H1 (cell line): Measurements from ENCODE around the gene IL1RAPL1. TPM values are rescaled to one million over a fixed set of nuclear protein-coding genes. Genes with fewer than 3 reads are reported as not detected.

ENCODE experiments used
- CTCF ChIA-PET: fragments of 300-600 bp; sonication (Branson Sonifier 250); formaldehyde crosslinking; loops from one replicate; lab custom pipeline; 2021; ENCODE audit not compliant: partially characterized antibody; lab: Charles Lee
- POLR2A ChIA-PET: fragments of 300-600 bp; sonication (Branson Sonifier 250); formaldehyde crosslinking; loops from one replicate; lab custom pipeline; 2021; ENCODE audit warnings: inconsistent platforms; ENCODE audit not compliant: partially characterized antibody; lab: Charles Lee
- DNase-seq, 2 experiments: peaks; one replicate each; pipeline versions ENCODE4 v3.0.0 to v3.0.0-alpha.2; 2010 to 2022; ENCODE audit warnings: low spot score in 2 of 2, low read depth in 1 of 2, mixed read lengths in 1 of 2
- FAIRE-seq: peaks from 2 replicates; lab custom pipeline; 2011; peaks lifted over from hg19 to GRCh38; lab: Jason Lieb, UNC
- H2AFZ ChIP-seq: 2 replicates; pipeline ENCODE4 v1.8.1; 2012; ENCODE audit warnings: low read length, inconsistent platforms
- H2AK5ac ChIP-seq: 2 replicates; pipeline ENCODE4 v1.6.1; 2013; ENCODE audit warnings: low read depth, low read length
- H2BK120ac ChIP-seq: replicated peaks from 2 replicates; pipeline ENCODE3; 2013; ENCODE audit warnings: low read depth, low read length, inconsistent platforms
- H2BK12ac ChIP-seq: 2 replicates; pipeline ENCODE4 v1.6.1; 2013; ENCODE audit warnings: low read depth, low read length
- H2BK15ac ChIP-seq: 2 replicates; pipeline ENCODE4 v1.6.1; 2013; ENCODE audit warnings: low read length
- H2BK20ac ChIP-seq: 2 replicates; pipeline ENCODE4 v1.6.1; 2013; ENCODE audit warnings: low read length
- H2BK5ac ChIP-seq: 2 replicates; pipeline ENCODE4 v1.6.1; 2013; ENCODE audit warnings: low read depth, low read length
- H3K14ac ChIP-seq: 2 replicates; pipeline ENCODE4 v1.6.1; 2013; ENCODE audit warnings: inconsistent platforms; ENCODE audit not compliant: insufficient read length
- H3K18ac ChIP-seq: 2 replicates; pipeline ENCODE4 v1.6.1; 2013; ENCODE audit warnings: low read length; ENCODE audit errors: extremely low read depth
- H3K23ac ChIP-seq: 2 replicates; pipeline ENCODE4 v1.6.1; 2013; ENCODE audit warnings: inconsistent platforms; ENCODE audit not compliant: insufficient read length
- H3K23me2 ChIP-seq: 2 replicates; pipeline ENCODE4 v1.6.1; 2013; ENCODE audit warnings: low read depth, low read length
- H3K27ac ChIP-seq: 2 replicates; pipeline ENCODE4 v1.6.1; 2011; ENCODE audit warnings: low read depth, low read length, inconsistent platforms
- H3K27me3 ChIP-seq, 4 experiments: replicated peaks in 1 of 4; 1 replicate in 1 of 4; 2 replicates in 3 of 4; pipeline versions ENCODE4 v1.6.1 to v1.8.1; 2011 to 2013; ENCODE audit warnings: low read length in 3 of 4, mild to moderate bottlenecking in 3 of 4, inconsistent platforms in 2 of 4, mixed read lengths in 2 of 4, moderate library complexity in 1 of 4; ENCODE audit not compliant: control insufficient read depth in 3 of 4, insufficient read depth in 3 of 4; ENCODE audit errors: extremely low read depth in 1 of 4
- H3K36me3 ChIP-seq, 4 experiments: 2 replicates each; pipeline versions ENCODE4 v1.6.1 to v1.8.1; 2011 to 2013; ENCODE audit warnings: mild to moderate bottlenecking in 4 of 4, low read length in 3 of 4, moderate library complexity in 2 of 4, control low read depth in 1 of 4, inconsistent platforms in 1 of 4; ENCODE audit not compliant: insufficient read depth in 4 of 4, control insufficient read depth in 2 of 4
- H3K4ac ChIP-seq: replicated peaks from 2 replicates; pipeline ENCODE3; 2013; ENCODE audit warnings: low read length, low read depth, mixed read lengths, inconsistent platforms; ENCODE audit not compliant: insufficient read length
- H3K4me1 ChIP-seq, 4 experiments: replicated peaks in 1 of 4; 1 replicate in 1 of 4; 2 replicates in 3 of 4; pipeline versions ENCODE4 v1.6.1 to v1.8.1; 2011 to 2013; ENCODE audit warnings: low read length in 3 of 4, inconsistent platforms in 2 of 4, mixed read lengths in 1 of 4; ENCODE audit not compliant: insufficient read depth in 4 of 4, control insufficient read depth in 3 of 4
- H3K4me2 ChIP-seq, 2 experiments: 2 replicates each; pipeline versions ENCODE4 v1.6.1 to v1.8.1; 2011 to 2013; ENCODE audit warnings: low read depth in 2 of 2, low read length in 2 of 2, control low read depth in 1 of 2, inconsistent platforms in 1 of 2, mild to moderate bottlenecking in 1 of 2; ENCODE audit not compliant: insufficient read depth in 1 of 2
- H3K4me3 ChIP-seq, 4 experiments: fragments of 200-600, 300-600 bp in 1 of 4; sonication (generic), shearing (Covaris generic), sonication (Bioruptor Twin) in 1 of 4; 2 replicates each; pipeline versions ENCODE4 v1.5.1 to v1.8.1; 2011 to 2016; ENCODE audit warnings: low read length in 4 of 4, low read depth in 3 of 4, control low read depth in 2 of 4, inconsistent platforms in 2 of 4, mild to moderate bottlenecking in 2 of 4, mixed read lengths in 1 of 4, moderate library complexity in 1 of 4; ENCODE audit not compliant: insufficient read depth in 2 of 4; ENCODE audit errors: extremely low read depth in 1 of 4
- H3K56ac ChIP-seq: replicated peaks from 2 replicates; pipeline ENCODE3; 2013; ENCODE audit warnings: low read depth, mild to moderate bottlenecking, mixed read lengths, low read length, inconsistent platforms; ENCODE audit not compliant: insufficient read length
- H3K79me1 ChIP-seq: 2 replicates; pipeline ENCODE4 v1.6.1; 2013; ENCODE audit warnings: low read depth, low read length, control low read depth
- H3K79me2 ChIP-seq, 2 experiments: 2 replicates each; pipeline versions ENCODE4 v1.6.1 to v1.8.1; 2012 to 2013; ENCODE audit warnings: low read length in 2 of 2, mild to moderate bottlenecking in 2 of 2, inconsistent platforms in 1 of 2; ENCODE audit not compliant: insufficient read depth in 2 of 2, control insufficient read depth in 1 of 2
- H3K9ac ChIP-seq, 4 experiments: replicated peaks in 1 of 4; 1 replicate in 1 of 4; 2 replicates in 3 of 4; pipeline versions ENCODE4 v1.6.1 to v1.8.1; 2011 to 2013; ENCODE audit warnings: low read depth in 3 of 4, low read length in 3 of 4, control low read depth in 2 of 4, mild to moderate bottlenecking in 2 of 4, moderate library complexity in 2 of 4, inconsistent platforms in 1 of 4; ENCODE audit errors: extremely low read depth in 1 of 4
- H3K9me3 ChIP-seq, 2 experiments: 2 replicates each; pipeline versions ENCODE4 v1.6.1 to v1.8.1; 2012 to 2013; ENCODE audit warnings: mild to moderate bottlenecking in 2 of 2, moderate library complexity in 2 of 2, control low read depth in 1 of 2, inconsistent platforms in 1 of 2, low read depth in 1 of 2, low read length in 1 of 2, mixed read lengths in 1 of 2; ENCODE audit not compliant: insufficient read depth in 2 of 2
- H4K20me1 ChIP-seq, 2 experiments: replicated peaks in 1 of 2; 2 replicates each; pipeline versions ENCODE3 to v1.8.1; 2011 to 2013; ENCODE audit warnings: inconsistent platforms in 2 of 2, low read length in 2 of 2, mild to moderate bottlenecking in 1 of 2; ENCODE audit not compliant: insufficient read depth in 2 of 2, control insufficient read depth in 1 of 2
- H4K5ac ChIP-seq: 2 replicates; pipeline ENCODE4 v1.6.1; 2013; ENCODE audit warnings: low read length, low read depth, mixed read lengths, inconsistent platforms; ENCODE audit not compliant: insufficient read length
- H4K8ac ChIP-seq: 2 replicates; pipeline ENCODE4 v1.8.0; 2013; ENCODE audit warnings: mild to moderate bottlenecking, moderate library complexity, low read length, inconsistent platforms; ENCODE audit not compliant: insufficient read depth; ENCODE audit errors: extremely low read depth
- H4K91ac ChIP-seq: replicated peaks from 2 replicates; pipeline ENCODE3; 2013; ENCODE audit warnings: low read length, mixed read lengths, inconsistent platforms; ENCODE audit not compliant: insufficient read length
- EP300 ChIP-seq, 2 experiments: IDR thresholded peaks; 1 replicate in 1 of 2; 2 replicates in 1 of 2; pipeline ENCODE4 v1.6.1; 2011 to 2012; ENCODE audit warnings: low read depth in 2 of 2, low read length in 2 of 2, mild to moderate bottlenecking in 2 of 2, borderline replicate concordance in 1 of 2, inconsistent platforms in 1 of 2, moderate library complexity in 1 of 2
- FOSL1 ChIP-seq: IDR thresholded peaks from 2 replicates; pipeline ENCODE4 v1.6.1; 2011; ENCODE audit warnings: mild to moderate bottlenecking, low read depth, low read length, moderate library complexity; ENCODE audit not compliant: insufficient read depth
- SP1 ChIP-seq: IDR thresholded peaks from 2 replicates; pipeline ENCODE4 v1.6.1; 2011; ENCODE audit warnings: low read depth, low read length
- WGBS, 2 experiments: shearing (Covaris generic) in 1 of 2; methylation state at CpG; one replicate each; pipeline versions ENCODE4 v1.1.6 to v1.1.7; 2013 to 2015; ENCODE audit warnings: low lambda C conversion rate in 2 of 2, mixed read lengths in 2 of 2, inconsistent platforms in 1 of 2, low coverage in 1 of 2, missing lambda C conversion rate in 1 of 2; ENCODE audit not compliant: insufficient replicate concordance in 2 of 2, insufficient coverage in 1 of 2, insufficient read length in 1 of 2; ENCODE audit errors: extremely low coverage in 1 of 2, missing lambda C conversion rate in 1 of 2; 5-methylcytosine and 5-hydroxymethylcytosine counted together
- polyA plus RNA-seq, 7 experiments: library from polyadenylated mRNA; depleted of rRNA in 3 of 7; stranded (reverse) in 5 of 7; unstranded in 2 of 7; fragments of >200 nt in 5 of 7; fragments of 200-250 nt in 2 of 7; gene quantifications; 1 replicate in 5 of 7; 2 replicates in 1 of 7; 4 replicates in 1 of 7; pipeline versions ENCODE4 v1.2.1 to v1.2.3, GENCODE V29; 2011 to 2013; ENCODE audit warnings: missing spikeins in 2 of 7, mixed read lengths in 2 of 7
- total RNA-seq: library from RNA; stranded (reverse); fragmentation: NEBNext Ultra II Directional; extraction: Animal tissue kit (Norgen Biotek cat#: 25700); gene quantifications from 2 replicates; pipeline ENCODE4 v1.2.1, GENCODE V29; 2021
- TF ChIP-seq, protein P1 (sequence below): IDR thresholded peaks from 2 replicates; pipeline ENCODE4 v1.6.1; 2011; ENCODE audit warnings: low read length, improper control_type of control experiment

The IL1RAPL1 gene
- total and polyA plus RNA-seq, 2 of the 8 experiments (the other 6 are each of a cell fraction or from before 2014, with no cell fraction given), result 0.11 to 0.35 TPM

GRCh38 chrX:29113221-29113620, 526.0 kb downstream of the IL1RAPL1 start:
- Histone ChIP-seq H3K56ac (no peak overlapping the region), H3K4me1 (no peaks in the 10 kb centered on the region), H3K36me3 (no peaks in the 10 kb centered on the region), H3K79me1 (no peaks in the 10 kb centered on the region), H3K18ac (no peak overlapping the region), H3K9me3 (no peaks in the 10 kb centered on the region), H2BK120ac (no peak overlapping the region), H3K14ac (no peak overlapping the region), H2BK20ac (no peak overlapping the region), H3K4me2 (no peak overlapping the region), H4K8ac (no peak overlapping the region), H4K5ac (no peak overlapping the region), H3K9ac (no peak overlapping the region), H3K79me2 (no peaks in the 10 kb centered on the region), H4K20me1 (no peaks in the 10 kb centered on the region), H2BK15ac (no peak overlapping the region), H3K27ac (no peak overlapping the region), H2BK5ac (no peak overlapping the region), H2AK5ac (no peak overlapping the region), H3K4ac (no peak overlapping the region), H3K4me3 (no peak overlapping the region), H2BK12ac (no peak overlapping the region), H3K23me2 (no peaks in the 10 kb centered on the region), H2AFZ (no peak overlapping the region), H3K23ac (no peak overlapping the region), H4K91ac (no peak overlapping the region), H3K27me3 (no peaks in the 10 kb centered on the region)
- CTCF ChIA-PET, result no interaction called here
- FAIRE-seq (no peak), DNase-seq (no peak)
- TF ChIP-seq SP1 (no peak), FOSL1 (no peak), EP300 (IDR thresholded peaks at IDR 0.05; ENCODE audit: borderline replicate concordance in 1 of 2, low read depth in 2 of 2, low read length in 2 of 2) (no peak)
- TF ChIP-seq, protein P1, sequence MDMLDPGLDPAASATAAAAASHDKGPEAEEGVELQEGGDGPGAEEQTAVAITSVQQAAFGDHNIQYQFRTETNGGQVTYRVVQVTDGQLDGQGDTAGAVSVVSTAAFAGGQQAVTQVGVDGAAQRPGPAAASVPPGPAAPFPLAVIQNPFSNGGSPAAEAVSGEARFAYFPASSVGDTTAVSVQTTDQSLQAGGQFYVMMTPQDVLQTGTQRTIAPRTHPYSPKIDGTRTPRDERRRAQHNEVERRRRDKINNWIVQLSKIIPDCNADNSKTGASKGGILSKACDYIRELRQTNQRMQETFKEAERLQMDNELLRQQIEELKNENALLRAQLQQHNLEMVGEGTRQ, result no peak
- POLR2A ChIA-PET, result no interaction called here
- WGBS, 2 experiments, result 88% methylated on average over 1 of the region's 1 CpG; no CpG with 5 or more reads in 1 of the 2 experiments
